ENCODE results near the gene COL28A1. TPM values are rescaled to one million over a fixed set of nuclear protein-coding genes. Genes with fewer than 3 reads are reported as not detected.

COL28A1 gene
- total and polyA plus RNA-seq, 4 donors = 0.26 to 3.2 (median 1.1) TPM

DNA sequence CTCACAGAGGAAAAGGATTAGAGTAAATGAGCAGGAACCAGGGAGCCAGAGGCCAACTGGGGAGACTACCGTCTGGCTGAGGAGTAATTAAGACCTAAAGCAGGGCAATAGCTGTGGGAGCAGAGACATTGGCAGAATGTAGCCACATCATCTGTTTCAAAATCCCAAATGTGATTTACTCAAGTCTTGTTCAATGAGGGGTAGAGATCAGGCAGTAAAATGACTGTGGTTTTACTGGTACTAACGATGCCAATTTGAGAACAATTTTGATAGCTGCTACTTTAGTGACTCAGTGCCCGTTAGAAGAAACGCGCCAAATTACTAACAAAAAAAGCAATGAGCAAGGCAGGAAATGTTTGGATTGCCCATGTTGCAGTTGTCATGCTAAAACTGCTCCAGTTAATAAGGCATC is 18.4 kb upstream of the COL28A1 start:
- H3K27me3 ChIP-seq (ENCODE audit: control insufficient read depth in 1 of 2, insufficient read depth in 2 of 2, low read length in 1 of 2) = no peaks in the 10 kb centered on the region
- WGBS, 2 donors = 69 to 70% methylated on average over 5 of the region's 5 CpGs

GRCh38 chr7:7553386-7553785 is 17.7 kb upstream of the COL28A1 start:
- Histone ChIP-seq H3K36me3 (ENCODE audit: control insufficient read depth in 1 of 2, insufficient read depth in 2 of 2, low read length in 1 of 2) (peaks cover 0 to 2% of the 10 kb centered on the region in 2 donors), H3K4me1 (ENCODE audit: control insufficient read depth in 1 of 2, insufficient read depth in 2 of 2, low read length in 2 of 2) (no peaks in the 10 kb centered on the region), H3K4me3 (ENCODE audit: low read length in 2 of 2) (no peak overlapping the region), H3K27ac (ENCODE audit: low read depth in 1 of 2, low read length in 2 of 2) (no peak overlapping the region), H3K27me3 (ENCODE audit: control insufficient read depth in 1 of 2, insufficient read depth in 2 of 2, low read length in 1 of 2) (no peaks in the 10 kb centered on the region), H3K9me3 (ENCODE audit: control insufficient read depth, low read length) (no peaks in the 10 kb centered on the region)
- ATAC-seq (ENCODE audit: low FRiP score) (no peak), DNase-seq (no peak)
- intact Hi-C loops (cut with DNase I) = no loop called here
- WGBS, 2 donors = 94 to 95% methylated on average over 1 of the region's 1 CpG

More for the DNA sequence above, 18.4 kb upstream of the COL28A1 start:
- Histone ChIP-seq H3K9me3 (ENCODE audit: control insufficient read depth, low read length) (no peaks in the 10 kb centered on the region), H3K27ac (ENCODE audit: low read depth in 1 of 2, low read length in 2 of 2) (no peak overlapping the region), H3K4me3 (ENCODE audit: low read length in 2 of 2) (no peak overlapping the region), H3K36me3 (ENCODE audit: control insufficient read depth in 1 of 2, insufficient read depth in 2 of 2, low read length in 1 of 2) (peaks cover 0 to 2% of the 10 kb centered on the region in 2 donors), H3K4me1 (ENCODE audit: control insufficient read depth in 1 of 2, insufficient read depth in 2 of 2, low read length in 2 of 2) (no peaks in the 10 kb centered on the region)
- DNase-seq (no peak), ATAC-seq (ENCODE audit: low FRiP score) (no peak)
- intact Hi-C loops (cut with DNase I) = no loop called here

GRCh38 chr7:7552199-7552598 is 16.5 kb upstream of the COL28A1 start:
- H3K36me3 ChIP-seq (ENCODE audit: control insufficient read depth in 1 of 2, insufficient read depth in 2 of 2, low read length in 1 of 2) = peaks cover 0 to 2% of the 10 kb centered on the region in 2 donors
- 80 to 87% methylated on average over 2 of the region's 2 CpGs for WGBS, 2 donors
- no peak for DNase-seq
- H3K27me3 ChIP-seq (ENCODE audit: control insufficient read depth in 1 of 2, insufficient read depth in 2 of 2, low read length in 1 of 2) = no peaks in the 10 kb centered on the region
- H3K4me1 ChIP-seq (ENCODE audit: control insufficient read depth in 1 of 2, insufficient read depth in 2 of 2, low read length in 2 of 2) = no peaks in the 10 kb centered on the region
- no peak overlapping the region for H3K27ac ChIP-seq (ENCODE audit: low read depth in 1 of 2, low read length in 2 of 2)
- ATAC-seq (ENCODE audit: low FRiP score) = no peak
- no peak overlapping the region for H3K4me3 ChIP-seq (ENCODE audit: low read length in 2 of 2)
- intact Hi-C loops (cut with DNase I) = no loop called here
- no peaks in the 10 kb centered on the region for H3K9me3 ChIP-seq (ENCODE audit: control insufficient read depth, low read length)

GRCh38 chr7:7550663-7551062 is 15.0 kb upstream of the COL28A1 start:
- DNase-seq (no peak), ATAC-seq (ENCODE audit: low FRiP score) (no peak)
- H3K27ac ChIP-seq (ENCODE audit: low read depth in 1 of 2, low read length in 2 of 2) = no peak overlapping the region
- H3K9me3 ChIP-seq (ENCODE audit: control insufficient read depth, low read length) = no peaks in the 10 kb centered on the region
- no peaks in the 10 kb centered on the region for H3K4me1 ChIP-seq (ENCODE audit: control insufficient read depth in 1 of 2, insufficient read depth in 2 of 2, low read length in 2 of 2)
- WGBS, 2 donors = 96% methylated on average over 3 of the region's 3 CpGs
- no peak overlapping the region for H3K4me3 ChIP-seq (ENCODE audit: low read length in 2 of 2)
- no peaks in the 10 kb centered on the region for H3K27me3 ChIP-seq (ENCODE audit: control insufficient read depth in 1 of 2, insufficient read depth in 2 of 2, low read length in 1 of 2)
- intact Hi-C loops (cut with DNase I) = no loop called here
- peaks cover 0 to 2% of the 10 kb centered on the region in 2 donors for H3K36me3 ChIP-seq (ENCODE audit: control insufficient read depth in 1 of 2, insufficient read depth in 2 of 2, low read length in 1 of 2)

- intact Hi-C loops (cut with DNase I) = no loop called here
- H3K4me3 ChIP-seq (ENCODE audit: low read length in 2 of 2) = no peak overlapping the region
- peaks cover 0 to 2% of the 10 kb centered on the region in 2 donors for H3K36me3 ChIP-seq (ENCODE audit: control insufficient read depth in 1 of 2, insufficient read depth in 2 of 2, low read length in 1 of 2)
- no peaks in the 10 kb centered on the region for H3K9me3 ChIP-seq (ENCODE audit: control insufficient read depth, low read length)
- no peak overlapping the region for H3K27ac ChIP-seq (ENCODE audit: low read depth in 1 of 2, low read length in 2 of 2)
- 83 to 86% methylated on average over 3 of the region's 3 CpGs for WGBS, 2 donors
- no peaks in the 10 kb centered on the region for H3K4me1 ChIP-seq (ENCODE audit: control insufficient read depth in 1 of 2, insufficient read depth in 2 of 2, low read length in 2 of 2)
- no peak for DNase-seq
- no peak for ATAC-seq (ENCODE audit: low FRiP score)
- H3K27me3 ChIP-seq (ENCODE audit: control insufficient read depth in 1 of 2, insufficient read depth in 2 of 2, low read length in 1 of 2) = no peaks in the 10 kb centered on the region
Observed at GRCh38 chr7:7548407-7548806, 12.7 kb upstream of the COL28A1 start.

GRCh38 chr7:7542251-7542835 is 6.7 kb upstream of the COL28A1 start:
- no peaks in the 10 kb centered on the region for H3K4me1 ChIP-seq (ENCODE audit: control insufficient read depth in 1 of 2, insufficient read depth in 2 of 2, low read length in 2 of 2)
- WGBS, 2 donors = 62 to 69% methylated on average over 4 of the region's 4 CpGs
- no peaks in the 10 kb centered on the region for H3K27me3 ChIP-seq (ENCODE audit: control insufficient read depth in 1 of 2, insufficient read depth in 2 of 2, low read length in 1 of 2)
- intact Hi-C loops (cut with DNase I) = loop anchor here (5.0 kb wide), 1 partner anchor 440 kb away; no protein-coding TSS in a partner anchor
- H3K36me3 ChIP-seq (ENCODE audit: control insufficient read depth in 1 of 2, insufficient read depth in 2 of 2, low read length in 1 of 2) = no peaks in the 10 kb centered on the region
- H3K9me3 ChIP-seq (ENCODE audit: control insufficient read depth, low read length) = no peaks in the 10 kb centered on the region
- no peak overlapping the region for H3K4me3 ChIP-seq (ENCODE audit: low read length in 2 of 2)
- ATAC-seq (ENCODE audit: low FRiP score) (no peak), DNase-seq (no peak)
- H3K27ac ChIP-seq (ENCODE audit: low read depth in 1 of 2, low read length in 2 of 2) = no peak overlapping the region

- Histone ChIP-seq H3K36me3 (ENCODE audit: control insufficient read depth in 1 of 2, insufficient read depth in 2 of 2, low read length in 1 of 2) (no peaks in the 10 kb centered on the region), H3K4me1 (ENCODE audit: control insufficient read depth in 1 of 2, insufficient read depth in 2 of 2, low read length in 2 of 2) (no peaks in the 10 kb centered on the region), H3K4me3 (ENCODE audit: low read length in 2 of 2) (no peak overlapping the region), H3K9me3 (ENCODE audit: control insufficient read depth, low read length) (no peaks in the 10 kb centered on the region), H3K27me3 (ENCODE audit: control insufficient read depth in 1 of 2, insufficient read depth in 2 of 2, low read length in 1 of 2) (no peaks in the 10 kb centered on the region), H3K27ac (ENCODE audit: low read depth in 1 of 2, low read length in 2 of 2) (no peak overlapping the region)
- DNase-seq (no peak), ATAC-seq (ENCODE audit: low FRiP score) (no peak)
- intact Hi-C loops (cut with DNase I) = loop anchor here (5.0 kb wide), 1 partner anchor 437 kb away; no protein-coding TSS in a partner anchor
- 85 to 86% methylated on average over 4 of the region's 4 CpGs for WGBS, 2 donors
Observed at GRCh38 chr7:7539711-7540110, 4.0 kb upstream of the COL28A1 start.

DNA sequence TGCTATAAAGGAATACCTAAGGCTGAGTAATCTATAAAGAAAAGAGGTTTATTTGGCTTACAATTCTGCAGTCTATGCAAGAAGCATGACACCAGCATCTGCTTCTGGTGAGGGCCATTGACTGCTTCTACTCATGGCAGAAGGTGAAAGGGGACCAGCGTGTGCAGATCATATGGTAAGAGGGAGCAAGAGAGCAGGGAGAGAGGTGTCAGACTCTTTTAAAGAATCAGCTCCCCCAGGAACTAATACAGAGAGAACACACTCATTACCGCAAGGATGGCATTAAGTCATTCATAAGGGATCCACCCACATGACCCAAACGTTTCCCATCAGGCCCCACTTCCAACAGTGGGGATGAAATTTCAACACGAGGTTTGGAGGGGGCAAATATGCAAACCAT is 3.5 kb upstream of the COL28A1 start:
- WGBS, 2 donors = 58 to 70% methylated on average over 4 of the region's 4 CpGs

GRCh38 chr7:7537711-7538110 is 2.0 kb upstream of the COL28A1 start:
- Histone ChIP-seq H3K9me3 (ENCODE audit: control insufficient read depth, low read length) (no peaks in the 10 kb centered on the region), H3K4me3 (ENCODE audit: low read length in 2 of 2) (no peak overlapping the region), H3K27ac (ENCODE audit: low read depth in 1 of 2, low read length in 2 of 2) (no peak overlapping the region), H3K27me3 (ENCODE audit: control insufficient read depth in 1 of 2, insufficient read depth in 2 of 2, low read length in 1 of 2) (no peaks in the 10 kb centered on the region), H3K36me3 (ENCODE audit: control insufficient read depth in 1 of 2, insufficient read depth in 2 of 2, low read length in 1 of 2) (no peaks in the 10 kb centered on the region), H3K4me1 (ENCODE audit: control insufficient read depth in 1 of 2, insufficient read depth in 2 of 2, low read length in 2 of 2) (no peaks in the 10 kb centered on the region)
- ATAC-seq (ENCODE audit: low FRiP score) (no peak), DNase-seq (no peak)
- intact Hi-C loops (cut with DNase I) = no loop called here
- WGBS, 2 donors = 87 to 90% methylated on average over 2 of the region's 2 CpGs

More for the DNA sequence above, 3.5 kb upstream of the COL28A1 start:
- DNase-seq (no peak), ATAC-seq (ENCODE audit: low FRiP score) (no peak)
- Histone ChIP-seq H3K4me1 (ENCODE audit: control insufficient read depth in 1 of 2, insufficient read depth in 2 of 2, low read length in 2 of 2) (no peaks in the 10 kb centered on the region), H3K9me3 (ENCODE audit: control insufficient read depth, low read length) (no peaks in the 10 kb centered on the region), H3K27ac (ENCODE audit: low read depth in 1 of 2, low read length in 2 of 2) (no peak overlapping the region), H3K4me3 (ENCODE audit: low read length in 2 of 2) (no peak overlapping the region), H3K36me3 (ENCODE audit: control insufficient read depth in 1 of 2, insufficient read depth in 2 of 2, low read length in 1 of 2) (no peaks in the 10 kb centered on the region), H3K27me3 (ENCODE audit: control insufficient read depth in 1 of 2, insufficient read depth in 2 of 2, low read length in 1 of 2) (no peaks in the 10 kb centered on the region)
- intact Hi-C loops (cut with DNase I) = no loop called here
